Right lobe of liver (tissue), 6 donors: ENCODE results near the gene ALS2CL. TPM values are rescaled to one million over a fixed set of nuclear protein-coding genes. Genes with fewer than 3 reads are reported as not detected.

Experiments used
- ATAC-seq, 4 donors: fragments of 200-7000 bp; cut with Tn5 transposase; one replicate each; pipeline ENCODE4 v1.9.1; 2020; ENCODE audit warnings: mild to moderate bottlenecking in 4 of 4, moderate library complexity in 4 of 4
- DNase-seq, 3 donors: peaks; one replicate each; pipeline ENCODE4 v3.0.0-alpha.2; 2020
- H3K27ac ChIP-seq, 3 donors: fragments of 200-600 bp; one replicate each; pipeline ENCODE4 v1.8.0; 2022
- H3K27me3 ChIP-seq, 2 donors: fragments of 200-600 bp; one replicate each; pipeline ENCODE4 v1.8.0; 2022
- H3K36me3 ChIP-seq, 4 donors: fragments of 200-600 bp; sonication (generic) in 1 of 4; one replicate each; pipeline versions ENCODE4 v1.5.1 to v1.8.0; 2017 to 2022; ENCODE audit warnings: control low read depth in 1 of 4
- H3K4me1 ChIP-seq, 4 donors: fragments of 200-600 bp; sonication (generic) in 1 of 4; one replicate each; pipeline versions ENCODE4 v1.5.1 to v1.8.0; 2017 to 2022; ENCODE audit warnings: control low read depth in 1 of 4
- H3K4me3 ChIP-seq, 3 donors: fragments of 200-600 bp; one replicate each; pipeline ENCODE4 v1.8.0; 2022
- H3K9me3 ChIP-seq, 4 donors: fragments of 200-600 bp; sonication (generic) in 1 of 4; one replicate each; pipeline versions ENCODE4 v1.5.1 to v1.8.0; 2017 to 2022; ENCODE audit warnings: control low read depth in 1 of 4
- POLR2A ChIP-seq: fragments of 450-650 bp; IDR thresholded peaks from one replicate; pipeline ENCODE4 v1.6.1; 2017; ENCODE audit warnings: antibody characterized with exemption, mild to moderate bottlenecking
- WGBS: methylation state at CpG from one replicate; pipeline ENCODE4 v1.1.6; 2018; ENCODE audit warnings: low coverage, low lambda C conversion rate; ENCODE audit not compliant: insufficient coverage; ENCODE audit errors: missing lambda C conversion rate; 5-methylcytosine and 5-hydroxymethylcytosine counted together
- intact Hi-C, 2 donors: fragments of 100-400 bp; cut with DNase I; formaldehyde crosslinking; loops; one replicate each; pipeline versions ENCODE4 v1.11.2 to v1.14.1; 2022
- total RNA-seq, 6 experiments: library from RNA; depleted of rRNA in 2 of 6; stranded (reverse); fragments of >200 nt in 2 of 6; fragmentation: NEBNext Ultra II Directional in 3 of 6; extraction: Animal tissue kit (Norgen Biotek cat#: 25700) in 3 of 6; gene quantifications; one replicate each; pipeline versions ENCODE4 v1.1.0 to v1.2.4, GENCODE V29; 2016 to 2023
- TF ChIP-seq, protein P1 (sequence below), 4 donors: fragments of 200-600 bp in 3 of 4; fragments of 450-650 bp in 1 of 4; IDR thresholded peaks; one replicate each; pipeline versions ENCODE4 v1.5.1 to v1.8.0; 2016 to 2022; ENCODE audit warnings: antibody characterized with exemption in 4 of 4, mild to moderate bottlenecking in 2 of 4
- donor health status: DM: no; HTN: yes; CAD: no.
- donor health status: DM: no; HTN: no; CAD: no.
- donor health status: DM: no; HTN: no; CAD: no.
- donor health status: DM: no; HTN: yes; CAD: no.
- donor health status: DM: no; HTN: yes; CAD: no.

The ALS2CL gene
- total RNA-seq, 6 experiments from 2014 or later = 12.3 to 19.1 (median 15.9) TPM

- H3K27me3 ChIP-seq = no peaks in the 10 kb centered on the region
- intact Hi-C loops = no loop called here
- ATAC-seq = no peak
- TF ChIP-seq POLR2A = no peak
- TF ChIP-seq, protein P1, sequence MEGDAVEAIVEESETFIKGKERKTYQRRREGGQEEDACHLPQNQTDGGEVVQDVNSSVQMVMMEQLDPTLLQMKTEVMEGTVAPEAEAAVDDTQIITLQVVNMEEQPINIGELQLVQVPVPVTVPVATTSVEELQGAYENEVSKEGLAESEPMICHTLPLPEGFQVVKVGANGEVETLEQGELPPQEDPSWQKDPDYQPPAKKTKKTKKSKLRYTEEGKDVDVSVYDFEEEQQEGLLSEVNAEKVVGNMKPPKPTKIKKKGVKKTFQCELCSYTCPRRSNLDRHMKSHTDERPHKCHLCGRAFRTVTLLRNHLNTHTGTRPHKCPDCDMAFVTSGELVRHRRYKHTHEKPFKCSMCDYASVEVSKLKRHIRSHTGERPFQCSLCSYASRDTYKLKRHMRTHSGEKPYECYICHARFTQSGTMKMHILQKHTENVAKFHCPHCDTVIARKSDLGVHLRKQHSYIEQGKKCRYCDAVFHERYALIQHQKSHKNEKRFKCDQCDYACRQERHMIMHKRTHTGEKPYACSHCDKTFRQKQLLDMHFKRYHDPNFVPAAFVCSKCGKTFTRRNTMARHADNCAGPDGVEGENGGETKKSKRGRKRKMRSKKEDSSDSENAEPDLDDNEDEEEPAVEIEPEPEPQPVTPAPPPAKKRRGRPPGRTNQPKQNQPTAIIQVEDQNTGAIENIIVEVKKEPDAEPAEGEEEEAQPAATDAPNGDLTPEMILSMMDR (IDR thresholded peaks at IDR 0.05) = no peak
- H3K9me3 ChIP-seq = no peaks in the 10 kb centered on the region
- peak; percentile 8 to 39 (median 33) for DNase-seq
- 80% methylated on average over 2 of the region's 9 CpGs for WGBS
- H3K27ac ChIP-seq = no peak overlapping the region
- H3K4me1 ChIP-seq = peaks cover 0 to 13% (median 4%) of the 10 kb centered on the region in 4 donors
- H3K4me3 ChIP-seq = no peak overlapping the region
- no peaks in the 10 kb centered on the region for H3K36me3 ChIP-seq
These were observed 24.1 kb downstream of the ALS2CL start for GRCh38 chr3:46669191-46669999.

GRCh38 chr3:46668591-46668990 is 24.9 kb downstream of the ALS2CL start:
- TF ChIP-seq, protein P1 (IDR thresholded peaks at IDR 0.05) = no peak
- TF ChIP-seq POLR2A = no peak
- H3K9me3 ChIP-seq = no peaks in the 10 kb centered on the region
- ATAC-seq (no peak), DNase-seq (peak in 2 of 3 donors; percentile 17 to 43)
- no peak overlapping the region for H3K4me3 ChIP-seq
- H3K27ac ChIP-seq = no peak overlapping the region
- 80% methylated on average over 1 of the region's 2 CpGs for WGBS
- no peaks in the 10 kb centered on the region for H3K36me3 ChIP-seq
- intact Hi-C loops = no loop called here
- H3K4me1 ChIP-seq = peaks cover 0 to 13% (median 4%) of the 10 kb centered on the region in 4 donors
- H3K27me3 ChIP-seq = no peaks in the 10 kb centered on the region

DNA sequence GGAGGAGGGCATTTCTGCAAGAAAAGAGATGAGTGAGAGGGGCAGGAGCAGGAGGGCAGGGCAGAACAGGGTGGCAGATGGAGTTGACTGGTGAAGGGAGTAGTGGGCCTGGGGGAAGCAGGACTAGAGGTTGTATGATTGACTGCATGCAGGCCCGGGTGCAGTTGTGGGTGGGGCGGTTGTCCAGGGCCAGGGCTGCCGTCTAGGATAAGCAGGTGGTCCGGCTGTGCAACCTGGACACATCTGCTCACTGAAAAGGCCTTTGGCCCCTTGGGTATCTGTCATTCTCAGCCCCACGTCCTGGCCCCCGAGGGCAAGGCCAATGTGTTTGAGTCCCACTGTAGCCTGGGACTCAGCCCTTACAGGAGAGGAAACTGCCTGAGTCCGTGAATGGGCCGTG is 25.4 kb downstream of the ALS2CL start:
- no peak for ATAC-seq
- H3K4me1 ChIP-seq = peaks cover 0 to 13% (median 4%) of the 10 kb centered on the region in 4 donors
- no peak overlapping the region for H3K27ac ChIP-seq
- H3K4me3 ChIP-seq = no peak overlapping the region
- 57% methylated on average over 1 of the region's 8 CpGs for WGBS
- TF ChIP-seq, protein P1 (IDR thresholded peaks at IDR 0.05) = no peak
- TF ChIP-seq POLR2A = no peak
- no peaks in the 10 kb centered on the region for H3K9me3 ChIP-seq
- intact Hi-C loops = no loop called here
- H3K27me3 ChIP-seq = no peaks in the 10 kb centered on the region
- no peaks in the 10 kb centered on the region for H3K36me3 ChIP-seq
- peak; percentile 13 to 41 (median 38) for DNase-seq

DNA sequence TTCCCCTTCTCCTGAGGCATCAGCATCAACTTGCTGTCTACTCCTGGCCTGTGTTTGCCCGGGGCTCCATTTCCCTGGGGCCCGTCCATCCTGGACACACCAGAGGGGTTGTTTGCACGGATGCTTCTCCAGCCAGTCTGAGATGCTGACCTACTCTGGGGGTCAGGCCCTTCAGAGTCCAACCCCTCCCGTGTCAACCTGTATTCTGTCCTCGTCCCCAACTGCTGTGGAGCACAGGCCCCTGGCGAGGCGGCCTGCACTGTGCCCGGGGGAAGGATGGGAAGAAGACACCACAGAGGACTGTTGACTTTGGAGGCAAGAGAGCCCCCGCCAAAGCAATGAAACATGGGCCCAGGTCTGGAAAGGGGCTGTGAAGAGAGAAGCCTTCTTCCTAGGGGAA is 25.8 kb downstream of the ALS2CL start:
- no peak overlapping the region for H3K4me3 ChIP-seq
- 97% methylated on average over 7 of the region's 9 CpGs for WGBS
- peaks cover 0 to 13% (median 4%) of the 10 kb centered on the region in 4 donors for H3K4me1 ChIP-seq
- no peaks in the 10 kb centered on the region for H3K9me3 ChIP-seq
- no peaks in the 10 kb centered on the region for H3K27me3 ChIP-seq
- no peak for TF ChIP-seq POLR2A
- TF ChIP-seq, protein P1 (IDR thresholded peaks at IDR 0.05) = no peak
- DNase-seq (peak; percentile 10 to 38 (median 34)), ATAC-seq (no peak)
- H3K36me3 ChIP-seq = no peaks in the 10 kb centered on the region
- H3K27ac ChIP-seq = no peak overlapping the region
- intact Hi-C loops = no loop called here
